NCI-H2196 (cell line): ENCODE results near the gene UBE2J2.

Source experiments
- DNase-seq: peaks from one replicate; lab custom pipeline; 2025; ENCODE audit not compliant: unreplicated experiment; lab: John Stamatoyannopoulos, UW

The UBE2J2 gene

GRCh38 chr1:1296070-1297061 is 22.7 kb upstream of the UBE2J2 start:
- no peak for DNase-seq

GRCh38 chr1:1295154-1295923 is 21.7 kb upstream of the UBE2J2 start:
- DNase-seq = no peak

DNA sequence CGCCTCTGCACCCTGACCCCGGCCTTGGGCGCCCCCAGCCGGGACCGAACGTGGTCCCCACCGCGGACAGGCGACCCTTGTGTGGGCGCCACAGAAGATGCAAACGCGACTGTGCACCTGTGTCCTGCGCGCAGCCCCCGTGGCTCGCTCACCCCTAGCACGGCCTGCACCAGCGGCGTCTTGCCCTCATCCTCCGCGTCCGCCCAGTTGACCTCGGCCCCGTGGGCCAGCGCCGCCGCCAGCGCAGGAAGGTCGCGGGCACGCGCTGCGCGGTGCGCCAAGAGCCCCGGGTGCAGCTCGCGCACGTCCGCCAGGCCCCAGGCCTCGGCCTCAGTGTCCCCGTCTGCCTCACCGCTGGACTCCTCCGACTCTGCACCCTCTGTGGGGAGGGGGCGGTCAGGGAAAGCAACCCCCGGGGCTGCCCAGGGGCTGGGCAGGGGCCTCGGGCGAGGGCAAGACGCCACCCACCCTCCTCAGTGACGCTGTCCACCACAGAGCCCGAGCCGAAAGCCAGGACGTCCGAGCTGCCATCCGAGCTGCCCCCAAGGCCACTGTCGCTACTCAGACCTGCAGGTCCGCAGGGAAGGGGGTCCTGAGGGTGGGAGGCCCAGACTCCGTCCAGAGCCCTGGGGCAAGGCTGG is 20.7 kb upstream of the UBE2J2 start:
- DNase-seq = no peak

- no peak for DNase-seq
Measured at GRCh38 chr1:1293263-1294249, 19.9 kb upstream of the UBE2J2 start.

GRCh38 chr1:1292851-1293250 is 19.2 kb upstream of the UBE2J2 start:
- DNase-seq = no peak

GRCh38 chr1:1292442-1292779 is 18.8 kb upstream of the UBE2J2 start:
- no peak for DNase-seq

- peak; percentile 68 for DNase-seq
Measured at GRCh38 chr1:1291548-1292441, 18.1 kb upstream of the UBE2J2 start.

DNA sequence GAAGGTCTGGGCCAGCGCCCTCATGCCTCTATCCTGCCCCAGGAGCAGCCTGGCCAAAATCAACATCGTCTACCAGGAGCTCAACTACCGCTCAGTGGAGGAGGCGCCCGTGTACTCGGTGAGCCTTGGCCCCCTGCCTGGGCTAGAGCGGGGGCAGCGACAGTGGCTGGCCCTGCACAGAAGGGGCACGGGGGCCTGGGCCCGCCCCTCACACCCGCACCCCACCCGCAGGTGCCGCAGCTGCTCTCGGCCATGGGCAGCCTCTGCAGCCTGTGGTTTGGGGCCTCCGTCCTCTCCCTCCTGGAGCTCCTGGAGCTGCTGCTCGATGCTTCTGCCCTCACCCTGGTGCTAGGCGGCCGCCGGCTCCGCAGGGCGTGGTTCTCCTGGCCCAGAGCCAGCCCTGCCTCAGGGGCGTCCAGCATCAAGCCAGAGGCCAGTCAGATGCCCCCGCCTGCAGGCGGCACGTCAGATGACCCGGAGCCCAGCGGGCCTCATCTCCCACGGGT is 17.4 kb upstream of the UBE2J2 start:
- no peak for DNase-seq

- DNase-seq = peak; percentile 56
Measured at GRCh38 chr1:1290238-1290731, 16.6 kb upstream of the UBE2J2 start.

DNA sequence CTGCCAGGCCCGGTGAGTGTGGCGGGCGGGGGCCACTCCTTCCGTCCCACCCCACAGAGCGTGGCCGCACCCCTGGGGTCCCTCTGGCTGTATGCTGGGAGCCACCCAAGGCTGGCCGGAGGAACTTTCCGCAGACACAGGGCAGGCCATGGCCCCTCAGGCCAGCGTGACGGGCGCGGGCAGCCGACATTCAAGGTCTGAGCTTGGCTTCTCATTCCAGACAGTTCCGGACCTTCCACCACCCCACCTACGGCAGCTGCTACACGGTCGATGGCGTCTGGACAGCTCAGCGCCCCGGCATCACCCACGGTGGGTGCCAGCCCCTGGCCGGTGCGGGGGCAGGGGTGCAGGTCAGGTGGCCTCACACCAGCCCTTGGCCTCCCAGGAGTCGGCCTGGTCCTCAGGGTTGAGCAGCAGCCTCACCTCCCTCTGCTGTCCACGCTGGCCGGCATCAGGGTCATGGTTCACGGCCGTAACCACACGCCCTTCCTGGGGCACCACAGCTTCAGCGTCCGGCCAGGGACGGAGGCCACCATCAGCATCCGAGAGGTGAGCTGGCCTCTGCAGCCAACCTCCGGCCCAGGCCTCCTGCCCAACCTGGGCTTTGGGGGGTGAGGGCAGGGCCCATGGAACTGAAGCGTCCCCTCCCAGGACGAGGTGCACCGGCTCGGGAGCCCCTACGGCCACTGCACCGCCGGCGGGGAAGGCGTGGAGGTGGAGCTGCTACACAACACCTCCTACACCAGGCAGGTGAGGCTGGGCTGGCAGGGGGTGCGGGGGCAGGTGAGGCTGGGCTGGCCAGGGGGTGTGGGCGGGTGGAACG is 13.8 kb upstream of the UBE2J2 start:
- DNase-seq = no peak

GRCh38 chr1:1286313-1287261 is 12.9 kb upstream of the UBE2J2 start:
- no peak for DNase-seq

DNA sequence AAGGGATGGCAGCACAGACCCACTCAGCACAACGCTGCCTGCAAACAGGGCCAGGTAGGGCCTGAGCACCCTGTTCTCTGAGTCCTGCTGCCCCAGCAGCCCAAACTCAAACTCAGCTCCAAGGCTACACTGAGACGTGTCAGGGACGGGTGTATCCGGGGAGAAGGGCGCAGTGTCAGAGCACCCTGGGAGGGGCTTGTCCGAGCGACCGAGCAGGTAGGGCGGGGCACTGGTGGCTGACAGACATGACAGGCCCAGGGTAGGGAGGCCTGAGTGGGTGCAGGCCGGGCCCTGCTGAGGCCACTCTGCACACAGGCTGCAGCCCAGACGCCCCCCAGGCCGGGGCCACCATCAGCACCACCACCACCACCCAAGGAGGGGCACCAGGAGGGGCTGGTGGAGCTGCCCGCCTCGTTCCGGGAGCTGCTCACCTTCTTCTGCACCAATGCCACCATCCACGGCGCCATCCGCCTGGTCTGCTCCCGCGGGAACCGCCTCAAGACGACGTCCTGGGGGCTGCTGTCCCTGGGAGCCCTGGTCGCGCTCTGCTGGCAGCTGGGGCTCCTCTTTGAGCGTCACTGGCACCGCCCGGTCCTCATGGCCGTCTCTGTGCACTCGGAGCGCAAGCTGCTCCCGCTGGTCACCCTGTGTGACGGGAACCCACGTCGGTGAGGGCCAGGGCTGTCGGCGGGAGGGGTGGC is 12.1 kb upstream of the UBE2J2 start:
- no peak for DNase-seq

DNA sequence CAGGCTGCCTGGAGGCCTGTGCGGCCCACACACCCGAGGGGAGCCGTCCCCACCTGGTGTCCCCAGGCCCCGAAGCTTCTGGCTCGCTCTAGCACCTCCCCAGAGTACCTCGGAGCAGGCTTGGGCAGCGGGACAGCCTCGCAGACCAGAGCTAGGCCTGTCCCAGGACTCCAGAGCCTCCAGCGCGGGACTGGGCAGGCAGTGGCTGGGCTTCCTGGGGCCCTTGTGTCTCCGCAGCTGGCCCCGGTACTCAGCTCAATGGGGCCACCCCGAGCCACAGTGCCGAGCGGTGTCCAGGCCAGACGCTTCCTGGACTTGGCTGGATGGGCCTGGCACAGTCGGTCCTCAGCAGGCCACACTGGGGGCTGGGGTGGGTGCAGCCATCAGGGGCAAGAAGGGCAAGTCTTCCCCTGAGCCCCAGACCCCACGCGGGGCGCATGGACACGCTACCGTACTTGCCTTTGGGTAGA is 11.5 kb upstream of the UBE2J2 start:
- no peak for DNase-seq

GRCh38 chr1:1284221-1285101 is 10.8 kb upstream of the UBE2J2 start:
- no peak for DNase-seq

GRCh38 chr1:1283821-1284220 is 10.2 kb upstream of the UBE2J2 start:
- DNase-seq = peak; percentile 25
